Left lung (tissue), 10 donors: ENCODE results near the gene VMAC. TPM values are rescaled to one million over a fixed set of nuclear protein-coding genes. Genes with fewer than 3 reads are reported as not detected.

Source experiments
- ATAC-seq: fragments of 200-7000 bp; cut with Tn5 transposase; one replicate; pipeline ENCODE4 v1.9.1; 2020; ENCODE audit warnings: moderate library complexity
- DNase-seq, 4 donors: peaks; one replicate each; pipeline ENCODE4 v3.0.0-alpha.2; 2013 to 2020
- H3K27ac ChIP-seq, 2 donors: fragments of 200-600 bp; sonication (generic) in 1 of 2; one replicate each; pipeline versions ENCODE4 v1.5.0 to v1.8.0; 2020 to 2021
- H3K27me3 ChIP-seq, 2 donors: fragments of 200-600 bp; sonication (generic) in 1 of 2; one replicate each; pipeline versions ENCODE4 v1.5.0 to v1.8.0; 2020 to 2021
- H3K36me3 ChIP-seq, 2 donors: fragments of 200-600 bp; sonication (generic) in 1 of 2; one replicate each; pipeline versions ENCODE4 v1.5.0 to v1.8.0; 2020 to 2021
- H3K4me1 ChIP-seq, 2 donors: fragments of 200-600 bp; one replicate each; pipeline ENCODE4 v1.8.0; 2021
- H3K4me3 ChIP-seq, 2 donors: fragments of 200-600 bp; sonication (generic) in 1 of 2; one replicate each; pipeline versions ENCODE4 v1.5.0 to v1.8.0; 2020 to 2021; ENCODE audit warnings: mild to moderate bottlenecking in 1 of 2
- H3K9me3 ChIP-seq, 2 donors: fragments of 200-600 bp; sonication (generic) in 1 of 2; one replicate each; pipeline versions ENCODE4 v1.5.0 to v1.8.0; 2020 to 2021
- CTCF ChIP-seq, 2 donors: fragments of 200-600 bp; sonication (generic) in 1 of 2; IDR thresholded peaks; one replicate each; pipeline versions ENCODE4 v1.5.0 to v1.8.0; 2021; ENCODE audit warnings: antibody characterized with exemption in 2 of 2
- intact Hi-C, 2 donors: fragments of 100-400 bp; cut with DNase I; formaldehyde crosslinking; loops; one replicate each; pipeline versions ENCODE4 v1.11.2 to v1.14.2; 2022
- polyA plus RNA-seq, 6 donors: library from polyadenylated mRNA; unstranded; fragments of 120-200 nt; gene quantifications; one replicate each; pipeline ENCODE4 v1.2.1, GENCODE V29; 2013; ENCODE audit not compliant: insufficient read length in 6 of 6
- total RNA-seq, 2 donors: library from RNA; stranded (reverse); fragmentation: NEBNext Ultra II Directional; extraction: Animal tissue kit (Norgen Biotek cat#: 25700); gene quantifications; one replicate each; pipeline ENCODE4 v1.2.1, GENCODE V29; 2021
- donor health status: DM: no; HTN: yes; CAD: no.
- donor health status: DM: no; HTN: no; CAD: no.

The VMAC gene
- total and polyA plus RNA-seq, 8 donors = 5.0 to 10.4 (median 8.5) TPM

DNA sequence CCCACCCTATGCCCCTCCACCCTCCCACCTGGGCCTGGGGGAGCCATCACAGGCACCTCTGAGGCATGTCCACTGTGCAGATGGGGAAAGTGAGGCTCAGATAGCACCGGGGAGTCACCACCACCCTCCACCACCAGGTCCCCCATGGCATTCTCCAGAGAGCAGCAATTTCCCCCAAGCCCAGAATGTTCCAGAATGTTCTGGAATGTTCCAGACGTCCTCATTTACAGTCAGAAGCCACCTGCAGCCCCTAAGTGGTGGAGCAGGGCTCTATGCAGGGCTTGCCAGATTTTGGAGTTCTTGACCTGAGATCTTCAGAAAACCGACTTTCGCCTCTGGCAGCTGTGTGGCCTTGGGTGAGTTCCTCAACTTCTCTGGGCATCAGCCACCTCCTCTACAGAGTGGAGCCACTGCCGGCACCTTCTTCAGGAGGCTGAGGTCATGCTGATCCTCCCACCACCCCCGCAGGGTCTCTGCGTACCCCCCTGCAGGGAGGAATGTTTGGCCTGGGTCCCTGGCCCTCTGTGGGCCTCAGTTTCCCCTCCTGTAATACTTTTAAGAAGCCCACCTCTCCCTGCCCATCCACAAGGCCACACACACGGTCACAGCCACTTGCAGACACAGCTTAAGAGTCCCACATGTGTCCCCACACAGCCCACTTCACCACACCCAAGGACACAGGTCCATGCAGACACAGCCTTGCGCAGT lies 40.5 kb upstream of the VMAC start:
- DNase-seq (no peak), ATAC-seq (no peak)
- no peaks in the 10 kb centered on the region for H3K36me3 ChIP-seq
- no peak for TF ChIP-seq CTCF (IDR thresholded peaks at IDR 0.05)
- intact Hi-C loops = no loop called here
- no peak overlapping the region for H3K27ac ChIP-seq
- H3K27me3 ChIP-seq = no peaks in the 10 kb centered on the region
- H3K4me3 ChIP-seq = no peak overlapping the region
- no peaks in the 10 kb centered on the region for H3K4me1 ChIP-seq
- H3K9me3 ChIP-seq = no peaks in the 10 kb centered on the region

- H3K4me3 ChIP-seq = no peak overlapping the region
- DNase-seq (no peak), ATAC-seq (no peak)
- H3K4me1 ChIP-seq = no peaks in the 10 kb centered on the region
- no peak for TF ChIP-seq CTCF (IDR thresholded peaks at IDR 0.05)
- H3K27me3 ChIP-seq = no peaks in the 10 kb centered on the region
- no peaks in the 10 kb centered on the region for H3K36me3 ChIP-seq
- H3K27ac ChIP-seq = no peak overlapping the region
- H3K9me3 ChIP-seq = no peaks in the 10 kb centered on the region
- intact Hi-C loops = no loop called here
Observed at GRCh38 chr19:5864725-5865486, 39.8 kb upstream of the VMAC start.

GRCh38 chr19:5865772-5866171 lies 38.9 kb upstream of the VMAC start:
- TF ChIP-seq CTCF (IDR thresholded peaks at IDR 0.05) = no peak
- Histone ChIP-seq H3K27ac (no peak overlapping the region), H3K4me1 (no peaks in the 10 kb centered on the region), H3K36me3 (no peaks in the 10 kb centered on the region), H3K9me3 (no peaks in the 10 kb centered on the region), H3K27me3 (no peaks in the 10 kb centered on the region), H3K4me3 (no peak overlapping the region)
- intact Hi-C loops = no loop called here
- DNase-seq = no peak
- ATAC-seq = no peak

- Histone ChIP-seq H3K4me3 (no peak overlapping the region), H3K36me3 (no peaks in the 10 kb centered on the region), H3K4me1 (no peaks in the 10 kb centered on the region), H3K9me3 (no peaks in the 10 kb centered on the region), H3K27me3 (no peaks in the 10 kb centered on the region), H3K27ac (no peak overlapping the region)
- TF ChIP-seq CTCF (IDR thresholded peaks at IDR 0.05) = no peak
- no peak for ATAC-seq
- DNase-seq = no peak
- intact Hi-C loops = no loop called here
Observed at GRCh38 chr19:5867201-5868136, 37.2 kb upstream of the VMAC start.
